Esophagus muscularis mucosa (tissue), 4 donors: ENCODE data around the gene SNX20. TPM values are rescaled to one million over a fixed set of nuclear protein-coding genes. Genes with fewer than 3 reads are reported as not detected.
A peak's percentile ranks its signal among the peaks of the same experiment; 100 is the strongest.

Source experiments
- DNase-seq: peaks from one replicate; pipeline ENCODE4 v3.0.0-alpha.2; 2017; ENCODE audit errors: extremely low spot score
- H3K27ac ChIP-seq, 4 donors: fragments of 200-600 bp; sonication (generic); replicated peaks in 1 of 4; 1 replicate in 3 of 4; 2 replicates in 1 of 4; pipeline ENCODE4 v1.5.1; 2016 to 2019; ENCODE audit warnings: mild to moderate bottlenecking in 1 of 4
- H3K27me3 ChIP-seq, 4 donors: fragments of 200-600 bp; sonication (generic); one replicate each; pipeline versions ENCODE4 v1.5.1 to v1.6.0; 2016 to 2019
- H3K36me3 ChIP-seq, 4 donors: fragments of 200-600 bp; sonication (generic); one replicate each; pipeline ENCODE4 v1.5.1; 2016 to 2019
- H3K4me1 ChIP-seq, 4 donors: fragments of 200-600 bp; sonication (generic); one replicate each; pipeline ENCODE4 v1.5.1; 2016 to 2019
- H3K4me3 ChIP-seq, 4 donors: fragments of 200-600 bp; sonication (generic); 1 replicate in 2 of 4; 2 replicates in 2 of 4; pipeline ENCODE4 v1.5.1; 2016 to 2019; ENCODE audit warnings: mild to moderate bottlenecking in 4 of 4, moderate library complexity in 1 of 4
- H3K9me3 ChIP-seq, 4 donors: fragments of 200-600 bp; sonication (generic); 1 replicate in 3 of 4; 2 replicates in 1 of 4; pipeline ENCODE4 v1.5.1; 2016 to 2019
- CTCF ChIP-seq, 3 experiments: fragments of 200-600 bp in 2 of 3; fragments of 450-650 bp in 1 of 3; sonication (generic) in 2 of 3; IDR thresholded peaks; one replicate each; pipeline ENCODE4 v1.5.1; 2017 to 2019; ENCODE audit warnings: antibody characterized with exemption in 3 of 3, mild to moderate bottlenecking in 2 of 3, moderate library complexity in 1 of 3
- EP300 ChIP-seq: sonication (generic); formaldehyde crosslinking; IDR thresholded peaks from one replicate; pipeline ENCODE4 v1.6.1; 2017; ENCODE audit warnings: antibody characterized with exemption
- POLR2A ChIP-seq: fragments of 450-650 bp; IDR thresholded peaks from one replicate; pipeline ENCODE4 v1.6.1; 2017; ENCODE audit warnings: antibody characterized with exemption, moderate library complexity, mild to moderate bottlenecking, low read depth
- POLR2AphosphoS5 ChIP-seq, 2 donors: sonication (generic); formaldehyde crosslinking; IDR thresholded peaks; one replicate each; pipeline ENCODE4 v1.6.1; 2017; ENCODE audit warnings: antibody characterized with exemption in 2 of 2
- WGBS: methylation state at CpG from one replicate; pipeline ENCODE4 v1.1.5; 2018; 5-methylcytosine and 5-hydroxymethylcytosine counted together
- intact Hi-C: fragments of 100-400 bp; cut with DNase I; formaldehyde crosslinking; loops from one replicate; pipeline ENCODE4 v1.15.1; 2023
- total RNA-seq, 4 donors: library from RNA; depleted of rRNA; stranded (reverse); fragments of >200 nt; gene quantifications; one replicate each; pipeline versions ENCODE4 v1.1.0 to v1.2.1, GENCODE V29; 2016

SNX20 gene
- total RNA-seq, 4 donors from 2014 or later = 0.39 to 5.0 (median 1.8) TPM

DNA sequence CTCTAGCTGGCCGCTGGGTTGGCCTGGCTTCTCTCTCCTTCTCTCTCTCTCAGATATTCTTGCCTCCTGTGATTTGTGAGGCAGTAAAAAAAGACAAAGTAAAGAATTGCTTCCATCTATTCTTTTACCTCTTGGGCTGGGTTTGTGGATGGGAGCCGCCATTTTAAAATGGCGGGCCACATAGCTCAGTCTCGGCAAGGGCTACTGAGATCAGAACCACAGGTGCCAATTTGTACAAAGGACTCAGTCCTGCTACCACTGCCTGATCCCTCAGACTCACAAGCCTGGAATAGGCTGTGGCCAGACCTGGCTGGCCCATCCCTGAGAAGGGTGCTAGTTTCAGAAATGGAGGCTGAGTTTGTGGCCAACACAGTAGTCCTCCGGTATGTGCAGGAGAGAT is 36.4 kb upstream of the SNX20 start:
- H3K36me3 ChIP-seq = no peaks in the 10 kb centered on the region
- DNase-seq = no peak
- H3K4me3 ChIP-seq = no peak overlapping the region
- intact Hi-C loops = no loop called here
- H3K27ac ChIP-seq = no peak overlapping the region
- peaks cover 0 to 11% (median 0%) of the 10 kb centered on the region in 4 donors for H3K4me1 ChIP-seq
- no peaks in the 10 kb centered on the region for H3K27me3 ChIP-seq
- TF ChIP-seq CTCF (IDR thresholded peaks at IDR 0.05) = no peak
- TF ChIP-seq POLR2A = no peak
- no peak for TF ChIP-seq EP300
- no peak for TF ChIP-seq POLR2AphosphoS5 (IDR thresholded peaks at IDR 0.05)
- no peaks in the 10 kb centered on the region for H3K9me3 ChIP-seq
- 100% methylated on average over 5 of the region's 5 CpGs for WGBS

- no peaks in the 10 kb centered on the region for H3K9me3 ChIP-seq
- intact Hi-C loops = no loop called here
- H3K4me3 ChIP-seq = no peak overlapping the region
- H3K36me3 ChIP-seq = peaks cover 0 to 2% (median 0%) of the 10 kb centered on the region in 4 donors
- no peak for DNase-seq
- 87% methylated on average over 4 of the region's 4 CpGs for WGBS
- no peak for TF ChIP-seq POLR2AphosphoS5 (IDR thresholded peaks at IDR 0.05)
- TF ChIP-seq CTCF (IDR thresholded peaks at IDR 0.05) = no peak
- no peak for TF ChIP-seq POLR2A
- TF ChIP-seq EP300 = no peak
- peaks cover under 1 to 13% (median 2%) of the 10 kb centered on the region in 4 donors for H3K4me1 ChIP-seq
- no peak overlapping the region for H3K27ac ChIP-seq
- H3K27me3 ChIP-seq = no peaks in the 10 kb centered on the region
Observed at GRCh38 chr16:50717091-50717490, 36.0 kb upstream of the SNX20 start.

DNA sequence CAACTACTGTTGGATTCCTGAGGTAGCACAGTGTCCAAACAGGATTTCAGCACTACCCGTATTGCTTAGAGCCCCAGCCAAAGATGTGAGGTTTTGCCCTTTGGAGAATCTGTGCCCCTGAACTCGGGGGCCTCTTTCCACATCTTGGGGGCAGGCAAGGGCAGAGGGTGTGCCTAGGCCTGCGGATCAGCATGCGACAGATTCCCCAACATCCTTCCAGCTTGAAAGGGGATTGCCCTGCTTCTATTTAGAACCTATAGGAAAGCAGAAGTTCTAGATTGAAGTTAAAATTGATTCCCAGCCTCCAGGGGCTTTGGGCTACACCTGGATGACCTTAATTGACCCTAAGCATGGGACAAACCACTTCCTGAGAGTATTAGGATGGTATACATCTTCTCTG is 31.8 kb upstream of the SNX20 start:
- H3K27ac ChIP-seq = no peak overlapping the region
- H3K9me3 ChIP-seq = no peaks in the 10 kb centered on the region
- intact Hi-C loops = no loop called here
- WGBS = 85% methylated on average over 4 of the region's 4 CpGs
- H3K4me3 ChIP-seq = no peak overlapping the region
- no peak for DNase-seq
- TF ChIP-seq EP300 (no peak), POLR2A (no peak), POLR2AphosphoS5 (IDR thresholded peaks at IDR 0.05) (no peak), CTCF (IDR thresholded peaks at IDR 0.05) (no peak)
- peaks cover 8 to 13% (median 11%) of the 10 kb centered on the region in 4 donors for H3K4me1 ChIP-seq
- H3K36me3 ChIP-seq = peaks cover 0 to 11% (median 0%) of the 10 kb centered on the region in 4 donors
- H3K27me3 ChIP-seq = no peaks in the 10 kb centered on the region

GRCh38 chr16:50712560-50712898 is 31.4 kb upstream of the SNX20 start:
- no peaks in the 10 kb centered on the region for H3K27me3 ChIP-seq
- no peaks in the 10 kb centered on the region for H3K9me3 ChIP-seq
- whole genome bisulfite sequencing = 96% methylated on average over 3 of the region's 3 CpGs
- intact Hi-C loops = no loop called here
- H3K36me3 ChIP-seq = peaks cover 0 to 11% (median 0%) of the 10 kb centered on the region in 4 donors
- TF ChIP-seq POLR2A (no peak), POLR2AphosphoS5 (IDR thresholded peaks at IDR 0.05) (no peak)
- DNase-seq = no peak
- peaks cover 8 to 13% (median 11%) of the 10 kb centered on the region in 4 donors for H3K4me1 ChIP-seq
- H3K4me3 ChIP-seq = no peak overlapping the region
- H3K27ac ChIP-seq = no peak overlapping the region

- peaks cover 8 to 13% (median 11%) of the 10 kb centered on the region in 4 donors for H3K4me1 ChIP-seq
Observed at GRCh38 chr16:50711862-50712559, 30.9 kb upstream of the SNX20 start.

More at GRCh38 chr16:50711862-50712559, 30.9 kb upstream of the SNX20 start:
- Histone ChIP-seq H3K27ac (peak overlapping the region in 2 of 4 donors; percentile 34), H3K9me3 (no peaks in the 10 kb centered on the region), H3K4me3 (no peak overlapping the region), H3K36me3 (peaks cover 0 to 11% (median 0%) of the 10 kb centered on the region in 4 donors), H3K27me3 (no peaks in the 10 kb centered on the region)
- TF ChIP-seq EP300 = no peak
- TF ChIP-seq CTCF (IDR thresholded peaks at IDR 0.05) = no peak
- TF ChIP-seq POLR2A = no peak
- TF ChIP-seq POLR2AphosphoS5 (IDR thresholded peaks at IDR 0.05) = no peak
- whole genome bisulfite sequencing = 85% methylated on average over 10 of the region's 25 CpGs
- intact Hi-C loops = no loop called here
- no peak for DNase-seq
